HG03108 (cell line): Measurements from ENCODE around the gene WDR74.
"Not testable (repeated sequence)": the region's sequence is repeated elsewhere in the genome, so short reads cannot be mapped to it uniquely, and the experiment has no call there.

Experiments
- ATAC-seq: cut with Tn5 transposase; IDR thresholded peaks from one replicate; pipeline ENCODE4 v1.9.1; 2021; ENCODE audit warnings: moderate library complexity; ENCODE audit not compliant: unreplicated experiment

WDR74 gene

GRCh38 chr11:62839050-62839945 is at the start of gene WDR74:
TSS of gene WDR74 (minus strand) at chr11:62839590. CDS start at chr11:62839570, 20 bp downstream.
- ATAC-seq, result peak; percentile 44

GRCh38 chr11:62889126-62889483 is 49.7 kb upstream of the WDR74 start:
- no peak for ATAC-seq

GRCh38 chr11:62888406-62888805 is 49.0 kb upstream of the WDR74 start:
- ATAC-seq, result no peak

GRCh38 chr11:62885137-62885750 is 45.9 kb upstream of the WDR74 start:
- no peak for ATAC-seq

GRCh38 chr11:62883673-62884072 is 44.3 kb upstream of the WDR74 start:
- ATAC-seq, result no peak

- no peak for ATAC-seq
Observed at GRCh38 chr11:62882788-62883501, 43.6 kb upstream of the WDR74 start.

- ATAC-seq, result no peak
Observed at GRCh38 chr11:62882431-62882749, 43.0 kb upstream of the WDR74 start.

- peak; percentile 34 for ATAC-seq
Observed at GRCh38 chr11:62881579-62882430, 42.4 kb upstream of the WDR74 start.

GRCh38 chr11:62880803-62881578 is 41.6 kb upstream of the WDR74 start, which contains the start of gene SLC3A2:
TSS of gene SLC3A2 (plus strand) at chr11:62880896. CDS start at chr11:62881024, 128 bp downstream.
- ATAC-seq, result peak; percentile 58

GRCh38 chr11:62880231-62880802 is 40.9 kb upstream of the WDR74 start:
- ATAC-seq, result peak; percentile 8

GRCh38 chr11:62879235-62879978 is 40.0 kb upstream of the WDR74 start:
- ATAC-seq, result no peak

- no peak for ATAC-seq
Observed at GRCh38 chr11:62876712-62877111, 37.3 kb upstream of the WDR74 start.

GRCh38 chr11:62875698-62876478 is 36.5 kb upstream of the WDR74 start:
- ATAC-seq, result no peak

- no peak for ATAC-seq
Observed at GRCh38 chr11:62874851-62875250, 35.5 kb upstream of the WDR74 start.

GRCh38 chr11:62865635-62866034 is 26.2 kb upstream of the WDR74 start:
- ATAC-seq, result no peak

- ATAC-seq, result no peak
Observed at GRCh38 chr11:62863687-62864335, 24.4 kb upstream of the WDR74 start.

GRCh38 chr11:62861564-62862192 is 22.3 kb upstream of the WDR74 start:
- not testable (repeated sequence) for ATAC-seq
